Regular cardiac myocyte (primary cell): ENCODE measurements around the gene SOHLH1. TPM values are rescaled to one million over a fixed set of nuclear protein-coding genes. Genes with fewer than 3 reads are reported as not detected.

Experiments used
- total RNA-seq: library from RNA; depleted of rRNA; stranded (reverse); fragments of >200 nt; gene quantifications from 2 replicates; pipeline ENCODE4 v1.2.3, GENCODE V29; 2014

SOHLH1 gene, protein sequence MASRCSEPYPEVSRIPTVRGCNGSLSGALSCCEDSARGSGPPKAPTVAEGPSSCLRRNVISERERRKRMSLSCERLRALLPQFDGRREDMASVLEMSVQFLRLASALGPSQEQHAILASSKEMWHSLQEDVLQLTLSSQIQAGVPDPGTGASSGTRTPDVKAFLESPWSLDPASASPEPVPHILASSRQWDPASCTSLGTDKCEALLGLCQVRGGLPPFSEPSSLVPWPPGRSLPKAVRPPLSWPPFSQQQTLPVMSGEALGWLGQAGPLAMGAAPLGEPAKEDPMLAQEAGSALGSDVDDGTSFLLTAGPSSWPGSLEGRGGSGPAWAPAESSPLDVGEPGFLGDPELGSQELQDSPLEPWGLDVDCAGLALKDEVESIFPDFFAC
- not detected in 2 replicates for total RNA-seq

DNA sequence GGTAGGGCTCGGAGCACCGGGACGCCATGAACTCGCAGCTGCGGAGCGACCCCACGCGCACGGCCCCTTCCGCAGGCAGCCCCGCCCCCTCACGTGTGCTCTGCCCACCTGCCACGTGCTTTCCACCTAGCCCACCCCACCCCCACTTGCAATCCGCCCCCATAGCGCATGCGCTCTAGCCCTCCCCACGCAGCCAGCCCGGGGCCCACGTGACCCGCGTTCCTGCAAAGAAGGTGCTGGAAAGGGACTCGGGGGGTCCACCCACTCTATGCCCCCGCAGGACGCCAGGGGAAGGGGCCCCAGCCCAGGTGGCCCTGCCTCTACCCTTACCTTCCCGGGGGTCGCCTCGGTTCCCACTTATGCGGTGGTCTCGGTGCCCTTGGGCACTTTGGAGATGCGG is at the start of gene SOHLH1:
Gene SOHLH1, minus strand, starts transcription at position 42 of the 400 bp plus-strand sequence. Its CDS starts 14 bp downstream, at position 28.

DNA sequence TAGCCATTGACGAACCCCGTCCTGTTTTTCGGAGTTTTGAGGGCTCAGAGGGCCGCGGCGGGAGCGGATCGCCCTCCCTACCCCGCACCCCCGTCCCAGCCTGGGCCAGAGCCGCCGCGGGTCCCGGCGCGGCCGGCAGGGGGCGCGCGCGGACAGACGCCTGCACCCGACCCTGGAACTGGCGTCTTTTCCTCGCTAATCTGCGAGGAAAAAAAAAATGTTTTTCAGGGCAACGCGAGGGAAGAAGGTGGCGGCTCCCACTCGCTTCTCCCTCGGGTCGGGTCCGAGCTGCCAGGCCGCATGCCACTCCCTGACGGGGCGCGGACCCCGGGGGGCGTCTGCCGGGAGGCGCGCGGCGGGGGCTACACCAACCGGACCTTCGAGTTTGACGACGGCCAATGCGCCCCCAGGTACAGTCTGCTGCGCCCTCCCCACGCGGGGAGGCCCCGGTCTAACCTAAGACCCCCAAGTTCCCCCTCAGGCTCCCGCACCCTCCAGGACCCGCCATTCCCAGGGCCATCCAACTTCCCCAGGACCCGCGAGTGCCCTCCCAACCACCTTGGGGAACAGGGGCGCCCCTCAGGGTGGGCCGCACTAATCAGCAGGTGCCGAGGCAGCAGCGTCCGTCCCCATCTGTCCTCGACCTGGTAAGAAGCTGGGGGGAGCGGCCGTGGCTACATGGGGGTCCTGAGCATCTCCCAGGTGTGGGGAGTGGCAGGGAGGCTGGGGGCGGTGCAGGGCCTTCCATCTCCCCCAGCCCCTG is 2.9 kb upstream of the SOHLH1 start, which contains the start of gene KCNT1:
Gene KCNT1, plus strand, starts transcription at position 227 of the 763 bp plus-strand sequence. Its CDS starts 74 bp downstream, at position 301.

DNA sequence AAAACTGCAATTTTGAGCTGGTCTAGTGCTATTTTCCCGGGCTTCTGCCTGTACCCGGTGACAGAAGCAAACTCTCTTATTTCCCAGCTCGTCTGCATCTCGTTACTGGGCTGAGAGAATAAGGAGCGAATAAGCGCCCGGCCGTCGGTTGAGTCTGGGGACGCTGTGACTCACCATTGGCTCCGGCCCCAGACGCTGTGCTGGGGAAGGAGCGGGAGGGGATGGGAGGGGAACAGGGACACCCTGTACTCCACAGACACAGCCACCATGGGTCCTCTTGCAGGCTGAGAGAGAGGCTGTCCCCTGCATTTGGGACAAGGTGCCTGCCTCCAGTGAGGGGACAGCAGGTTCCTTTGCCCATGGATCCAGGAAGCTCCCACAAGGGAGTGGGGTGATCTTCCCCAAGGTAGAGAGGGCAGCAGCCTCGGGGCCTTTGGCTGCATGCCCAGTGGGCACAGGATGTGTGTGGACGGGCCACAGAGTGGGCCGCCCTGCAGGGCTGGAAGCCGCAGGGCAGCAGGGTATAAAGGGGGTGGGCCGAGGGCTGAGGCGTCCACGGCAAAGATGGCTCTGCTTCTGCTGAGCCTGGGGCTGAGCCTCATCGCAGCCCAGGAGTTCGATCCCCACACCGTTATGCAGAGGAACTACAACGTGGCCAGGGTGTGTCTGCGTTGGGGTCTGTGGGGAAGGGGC is 36.4 kb downstream of the SOHLH1 start, which contains the start of gene LCN9:
Gene LCN9, plus strand, starts transcription at position 552 of the 693 bp plus-strand sequence. Its CDS starts 13 bp downstream, at position 565.

Other genes with a start within 250 kb of the SOHLH1 start
- gene PPP1R26, start 219.7 kb downstream of the SOHLH1 start, total RNA-seq, result 11.0 and 13.2 TPM in 2 replicates
- 9.6 and 19.9 TPM in 2 replicates for gene MRPS2, start 198.8 kb downstream of the SOHLH1 start, total RNA-seq
- under 0.01 TPM in 1 of 2 replicates, not detected in the other for gene LCN1, start 178.0 kb downstream of the SOHLH1 start, total RNA-seq
- gene OBP2A, start 153.4 kb downstream of the SOHLH1 start, total RNA-seq, result not detected in 2 replicates
- not detected in 2 replicates for gene PAEP, start 137.7 kb downstream of the SOHLH1 start, total RNA-seq
- not detected in 2 replicates for gene GLT6D1, start 59.9 kb downstream of the SOHLH1 start, total RNA-seq
- not detected in 2 replicates for gene LCN9, start 36.2 kb downstream of the SOHLH1 start, total RNA-seq
- not detected in 2 replicates for gene KCNT1, start 2.7 kb upstream of the SOHLH1 start, total RNA-seq
- gene CAMSAP1, start 208.1 kb upstream of the SOHLH1 start, total RNA-seq, result 14.9 and 24.9 TPM in 2 replicates